Thyroid gland (tissue), 4 donors: Measurements from ENCODE around the gene TIMM23B.
"Not testable (repeated sequence)": the region's sequence is repeated elsewhere in the genome, so short reads cannot be mapped to it uniquely, and the experiment has no call there.

ENCODE experiments used
- CTCF ChIP-seq, 6 experiments: fragments of 200-600 bp in 3 of 6; fragments of 450-650 bp in 3 of 6; sonication (generic) in 3 of 6; IDR thresholded peaks; one replicate each; pipeline ENCODE4 v1.5.1; 2016 to 2019; ENCODE audit warnings: antibody characterized with exemption in 6 of 6, mild to moderate bottlenecking in 2 of 6, inconsistent platforms in 1 of 6, moderate library complexity in 1 of 6
- POLR2A ChIP-seq, 2 donors: fragments of 450-650 bp; IDR thresholded peaks; one replicate each; pipeline ENCODE4 v1.6.1; 2017; ENCODE audit warnings: antibody characterized with exemption in 2 of 2, mild to moderate bottlenecking in 2 of 2, moderate library complexity in 1 of 2

- TF ChIP-seq POLR2A, CTCF (IDR thresholded peaks at IDR 0.05): not testable (repeated sequence)
Measured at GRCh38 chr10:49931276-49931675, 10.6 kb upstream of the TIMM23B start.
